Breast epithelium (tissue), 4 donors: ENCODE measurements around the gene TRA2B. TPM values are rescaled to one million over a fixed set of nuclear protein-coding genes. Genes with fewer than 3 reads are reported as not detected.

Source experiments
- DNase-seq, 2 donors: peaks; one replicate each; pipeline ENCODE4 v3.0.0-alpha.2; 2019; ENCODE audit warnings: low spot score in 2 of 2
- H3K27ac ChIP-seq, 2 donors: fragments of 200-600 bp; sonication (generic) in 1 of 2; one replicate each; pipeline ENCODE4 v1.5.1; 2016 to 2019; ENCODE audit warnings: mild to moderate bottlenecking in 1 of 2
- H3K27me3 ChIP-seq, 2 donors: fragments of 200-600 bp; sonication (generic) in 1 of 2; one replicate each; pipeline versions ENCODE4 v1.5.1 to v1.6.0; 2017 to 2019; ENCODE audit warnings: control low read depth in 1 of 2, mild to moderate bottlenecking in 1 of 2
- H3K36me3 ChIP-seq: fragments of 200-600 bp; one replicate; pipeline ENCODE4 v1.5.1; 2019
- H3K4me1 ChIP-seq, 2 donors: fragments of 200-600 bp; sonication (generic); one replicate each; pipeline ENCODE4 v1.5.1; 2016 to 2019; ENCODE audit warnings: control low read depth in 1 of 2
- H3K4me3 ChIP-seq, 3 donors: fragments of 200-600 bp; sonication (generic); 1 replicate in 2 of 3; 2 replicates in 1 of 3; pipeline ENCODE4 v1.5.1; 2016 to 2019; ENCODE audit warnings: mild to moderate bottlenecking in 3 of 3, moderate library complexity in 2 of 3
- H3K9me3 ChIP-seq, 2 donors: fragments of 200-600 bp; sonication (generic) in 1 of 2; one replicate each; pipeline ENCODE4 v1.5.1; 2016 to 2019; ENCODE audit warnings: control low read depth in 1 of 2
- POLR2A ChIP-seq: fragments of 450-650 bp; IDR thresholded peaks from one replicate; pipeline ENCODE4 v1.6.1; 2016; ENCODE audit warnings: antibody characterized with exemption, mild to moderate bottlenecking, moderate library complexity
- POLR2AphosphoS5 ChIP-seq, 3 donors: sonication (generic); formaldehyde crosslinking; IDR thresholded peaks; one replicate each; pipeline ENCODE4 v1.6.1; 2017; ENCODE audit warnings: antibody characterized with exemption in 3 of 3
- intact Hi-C: fragments of 100-400 bp; cut with DNase I; formaldehyde crosslinking; loops from one replicate; pipeline ENCODE4 v1.15.1; 2023; ENCODE audit warnings: low total_unique reads
- total RNA-seq, 3 donors: library from RNA; depleted of rRNA; stranded (reverse); fragments of >200 nt; gene quantifications; one replicate each; pipeline ENCODE4 v1.1.0, GENCODE V29; 2016
- TF ChIP-seq, protein P1 (sequence below), 3 donors: fragments of 450-650 bp; IDR thresholded peaks; one replicate each; pipeline ENCODE4 v1.5.1; 2016 to 2017; ENCODE audit warnings: antibody characterized with exemption in 3 of 3, mild to moderate bottlenecking in 3 of 3, moderate library complexity in 3 of 3

TRA2B gene
- total RNA-seq, 3 donors from 2014 or later: 163 to 278 (median 179) TPM

DNA sequence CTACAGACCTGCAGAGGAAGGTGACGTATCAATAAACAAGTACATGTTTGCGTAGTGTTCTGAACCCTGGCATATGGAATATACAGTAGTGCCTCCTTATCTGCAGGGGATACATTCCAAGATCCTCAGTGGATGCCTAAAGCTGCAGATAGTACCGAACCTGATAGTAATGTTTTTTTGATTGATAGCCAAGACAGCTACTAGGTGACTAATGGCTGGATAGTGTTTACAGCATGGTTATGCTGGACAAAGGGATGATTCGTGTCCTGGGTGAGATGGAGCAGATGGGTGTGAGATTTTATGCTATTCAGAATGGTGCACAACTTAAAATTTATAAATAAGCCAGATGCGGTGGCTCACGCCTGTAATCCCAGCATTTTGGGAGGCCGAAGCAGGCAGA, 57.2 kb downstream of the TRA2B start:
- TF ChIP-seq, protein P1, sequence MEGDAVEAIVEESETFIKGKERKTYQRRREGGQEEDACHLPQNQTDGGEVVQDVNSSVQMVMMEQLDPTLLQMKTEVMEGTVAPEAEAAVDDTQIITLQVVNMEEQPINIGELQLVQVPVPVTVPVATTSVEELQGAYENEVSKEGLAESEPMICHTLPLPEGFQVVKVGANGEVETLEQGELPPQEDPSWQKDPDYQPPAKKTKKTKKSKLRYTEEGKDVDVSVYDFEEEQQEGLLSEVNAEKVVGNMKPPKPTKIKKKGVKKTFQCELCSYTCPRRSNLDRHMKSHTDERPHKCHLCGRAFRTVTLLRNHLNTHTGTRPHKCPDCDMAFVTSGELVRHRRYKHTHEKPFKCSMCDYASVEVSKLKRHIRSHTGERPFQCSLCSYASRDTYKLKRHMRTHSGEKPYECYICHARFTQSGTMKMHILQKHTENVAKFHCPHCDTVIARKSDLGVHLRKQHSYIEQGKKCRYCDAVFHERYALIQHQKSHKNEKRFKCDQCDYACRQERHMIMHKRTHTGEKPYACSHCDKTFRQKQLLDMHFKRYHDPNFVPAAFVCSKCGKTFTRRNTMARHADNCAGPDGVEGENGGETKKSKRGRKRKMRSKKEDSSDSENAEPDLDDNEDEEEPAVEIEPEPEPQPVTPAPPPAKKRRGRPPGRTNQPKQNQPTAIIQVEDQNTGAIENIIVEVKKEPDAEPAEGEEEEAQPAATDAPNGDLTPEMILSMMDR (IDR thresholded peaks at IDR 0.05): no peak
- TF ChIP-seq POLR2A (no peak), POLR2AphosphoS5 (IDR thresholded peaks at IDR 0.05) (no peak)
- no peaks in the 10 kb centered on the region for H3K9me3 ChIP-seq
- intact Hi-C loops: no loop called here

DNA sequence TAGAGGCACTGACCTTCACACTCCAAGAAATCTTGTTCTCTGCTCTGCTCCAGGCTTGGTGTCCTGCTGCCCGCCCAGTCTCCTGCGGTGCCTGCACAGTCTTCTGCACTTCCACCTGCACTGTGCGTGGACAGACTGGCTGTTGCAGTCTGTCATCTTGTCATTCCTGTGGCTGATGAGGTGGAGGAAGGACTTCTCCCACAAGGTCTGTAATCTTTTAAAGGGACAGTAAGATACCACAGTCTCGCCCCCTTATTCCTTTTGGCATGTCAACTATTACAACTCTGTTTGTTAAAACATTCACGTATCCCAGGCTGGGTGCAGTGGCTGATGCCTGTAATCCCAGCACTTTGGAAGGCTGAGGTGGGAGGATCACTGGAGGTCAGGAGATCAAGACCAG, 58.9 kb downstream of the TRA2B start:
- Histone ChIP-seq H3K4me3 (no peak overlapping the region), H3K27ac (no peak overlapping the region), H3K9me3 (no peaks in the 10 kb centered on the region), H3K4me1 (no peaks in the 10 kb centered on the region), H3K36me3 (no peaks in the 10 kb centered on the region), H3K27me3 (no peaks in the 10 kb centered on the region)
- intact Hi-C loops: no loop called here
- no peak for TF ChIP-seq POLR2AphosphoS5 (IDR thresholded peaks at IDR 0.05)
- TF ChIP-seq, protein P1 (IDR thresholded peaks at IDR 0.05): no peak
- no peak for TF ChIP-seq POLR2A
- DNase-seq: no peak

More for the DNA sequence above, 57.2 kb downstream of the TRA2B start:
- H3K27me3 ChIP-seq: no peaks in the 10 kb centered on the region
- no peak overlapping the region for H3K27ac ChIP-seq
- no peak for DNase-seq
- no peak overlapping the region for H3K4me3 ChIP-seq
- H3K36me3 ChIP-seq: no peaks in the 10 kb centered on the region
- no peaks in the 10 kb centered on the region for H3K4me1 ChIP-seq

DNA sequence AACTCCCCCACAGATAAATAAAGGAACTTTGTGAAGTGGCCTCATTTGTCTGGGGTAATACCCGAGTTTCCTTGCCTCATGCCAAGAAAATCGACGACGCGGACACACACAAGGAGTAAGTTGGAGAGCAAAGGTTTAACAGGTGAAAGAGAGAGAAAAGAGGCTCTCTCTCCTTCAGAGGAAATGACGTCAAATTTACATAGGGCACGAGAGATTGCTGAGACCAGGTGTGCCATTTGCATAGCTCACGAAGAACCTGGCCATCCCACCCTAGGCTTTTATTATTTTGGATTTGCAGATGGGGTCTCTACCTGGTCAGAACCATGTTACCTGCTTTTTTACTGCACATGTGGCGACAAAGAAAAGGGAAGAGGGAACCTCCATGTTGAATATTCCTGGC, 63.7 kb downstream of the TRA2B start:
- H3K27ac ChIP-seq: no peak overlapping the region
- DNase-seq: no peak
- no peaks in the 10 kb centered on the region for H3K4me1 ChIP-seq
- intact Hi-C loops: no loop called here
- H3K9me3 ChIP-seq: no peaks in the 10 kb centered on the region
- no peaks in the 10 kb centered on the region for H3K27me3 ChIP-seq
- no peaks in the 10 kb centered on the region for H3K36me3 ChIP-seq
- no peak for TF ChIP-seq POLR2AphosphoS5 (IDR thresholded peaks at IDR 0.05)
- TF ChIP-seq, protein P1 (IDR thresholded peaks at IDR 0.05): no peak
- no peak for TF ChIP-seq POLR2A
- H3K4me3 ChIP-seq: no peak overlapping the region

DNA sequence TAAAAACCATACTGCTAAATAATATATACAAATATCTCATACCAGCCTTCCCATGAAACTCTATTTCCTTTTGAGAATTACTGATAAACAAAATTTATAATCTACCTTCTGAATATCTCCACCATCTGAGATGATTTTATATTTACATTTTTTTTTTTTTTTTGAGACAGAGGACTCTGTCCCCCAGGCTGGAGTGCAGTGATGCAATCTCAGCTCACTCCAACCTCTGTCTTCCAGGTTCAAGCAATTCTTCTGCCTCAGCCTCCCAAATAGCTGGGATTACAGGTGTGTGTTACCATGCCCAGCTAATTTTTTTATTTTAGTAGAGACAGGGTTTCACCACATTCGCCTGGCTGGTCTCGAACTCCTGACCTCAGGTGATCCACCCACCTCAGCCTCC, 70.2 kb downstream of the TRA2B start:
- Histone ChIP-seq H3K4me1 (no peaks in the 10 kb centered on the region), H3K36me3 (no peaks in the 10 kb centered on the region), H3K27me3 (no peaks in the 10 kb centered on the region), H3K4me3 (no peak overlapping the region), H3K9me3 (no peaks in the 10 kb centered on the region), H3K27ac (no peak overlapping the region)
- DNase-seq: no peak
- TF ChIP-seq POLR2A: no peak
- TF ChIP-seq, protein P1 (IDR thresholded peaks at IDR 0.05): no peak
- TF ChIP-seq POLR2AphosphoS5 (IDR thresholded peaks at IDR 0.05): no peak
- intact Hi-C loops: no loop called here

DNA sequence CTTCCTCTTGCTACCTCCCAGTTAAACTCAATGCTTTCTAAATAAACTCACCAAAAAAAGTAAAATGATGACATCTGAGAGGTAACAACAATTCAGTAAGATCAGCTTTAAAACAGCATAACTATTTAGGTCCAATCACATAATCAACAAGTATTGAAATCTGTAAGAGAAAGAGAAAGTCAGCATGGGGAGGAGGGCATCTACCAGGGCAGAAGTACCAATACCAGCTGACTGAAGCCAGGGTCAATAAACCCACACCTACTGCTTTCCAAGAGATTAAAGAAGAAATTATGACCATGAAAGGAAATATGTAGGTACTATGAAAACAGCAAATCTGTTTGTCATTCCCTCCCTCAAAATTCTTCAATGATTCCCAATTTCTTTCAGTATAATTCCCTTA, 70.8 kb downstream of the TRA2B start:
- Histone ChIP-seq H3K27ac (no peak overlapping the region), H3K4me1 (no peaks in the 10 kb centered on the region), H3K9me3 (no peaks in the 10 kb centered on the region), H3K4me3 (no peak overlapping the region), H3K27me3 (no peaks in the 10 kb centered on the region), H3K36me3 (no peaks in the 10 kb centered on the region)
- TF ChIP-seq POLR2A: no peak
- TF ChIP-seq, protein P1 (IDR thresholded peaks at IDR 0.05): no peak
- TF ChIP-seq POLR2AphosphoS5 (IDR thresholded peaks at IDR 0.05): no peak
- intact Hi-C loops: no loop called here
- no peak for DNase-seq
